ENCODE data around the gene NRCAM.
"Not testable (repeated sequence)": the region's sequence is repeated elsewhere in the genome, so short reads cannot be mapped to it uniquely, and the experiment has no call there.

NRCAM gene

DNA sequence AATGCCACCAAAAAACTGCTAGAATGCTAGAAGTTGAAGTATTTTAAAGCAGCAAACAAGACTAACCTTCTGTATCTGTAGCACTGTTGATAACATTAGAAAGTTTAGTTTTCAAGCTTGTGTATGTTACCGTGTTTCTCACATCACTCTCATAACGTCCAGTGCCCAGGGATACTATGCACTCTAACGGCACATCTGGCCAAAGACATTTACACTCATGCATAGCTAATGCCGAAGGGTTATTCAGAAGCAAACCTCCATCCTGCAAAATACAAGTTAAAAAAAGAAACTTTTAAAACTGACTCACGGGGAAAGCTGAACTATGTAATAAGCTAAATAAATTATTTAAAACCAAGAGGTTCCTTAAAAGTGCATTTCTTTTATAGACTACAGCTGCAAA lies 22.9 kb upstream of the NRCAM start:
- TF ChIP-seq, protein P1, sequence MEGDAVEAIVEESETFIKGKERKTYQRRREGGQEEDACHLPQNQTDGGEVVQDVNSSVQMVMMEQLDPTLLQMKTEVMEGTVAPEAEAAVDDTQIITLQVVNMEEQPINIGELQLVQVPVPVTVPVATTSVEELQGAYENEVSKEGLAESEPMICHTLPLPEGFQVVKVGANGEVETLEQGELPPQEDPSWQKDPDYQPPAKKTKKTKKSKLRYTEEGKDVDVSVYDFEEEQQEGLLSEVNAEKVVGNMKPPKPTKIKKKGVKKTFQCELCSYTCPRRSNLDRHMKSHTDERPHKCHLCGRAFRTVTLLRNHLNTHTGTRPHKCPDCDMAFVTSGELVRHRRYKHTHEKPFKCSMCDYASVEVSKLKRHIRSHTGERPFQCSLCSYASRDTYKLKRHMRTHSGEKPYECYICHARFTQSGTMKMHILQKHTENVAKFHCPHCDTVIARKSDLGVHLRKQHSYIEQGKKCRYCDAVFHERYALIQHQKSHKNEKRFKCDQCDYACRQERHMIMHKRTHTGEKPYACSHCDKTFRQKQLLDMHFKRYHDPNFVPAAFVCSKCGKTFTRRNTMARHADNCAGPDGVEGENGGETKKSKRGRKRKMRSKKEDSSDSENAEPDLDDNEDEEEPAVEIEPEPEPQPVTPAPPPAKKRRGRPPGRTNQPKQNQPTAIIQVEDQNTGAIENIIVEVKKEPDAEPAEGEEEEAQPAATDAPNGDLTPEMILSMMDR (IDR thresholded peaks at IDR 0.05; ENCODE audit: insufficient read depth, low read depth, low read length, missing control alignments), result no peak
- no peak for DNase-seq (ENCODE audit: low read depth)
- H3K4me3 ChIP-seq (ENCODE audit: low read length), result no peak overlapping the region

DNA sequence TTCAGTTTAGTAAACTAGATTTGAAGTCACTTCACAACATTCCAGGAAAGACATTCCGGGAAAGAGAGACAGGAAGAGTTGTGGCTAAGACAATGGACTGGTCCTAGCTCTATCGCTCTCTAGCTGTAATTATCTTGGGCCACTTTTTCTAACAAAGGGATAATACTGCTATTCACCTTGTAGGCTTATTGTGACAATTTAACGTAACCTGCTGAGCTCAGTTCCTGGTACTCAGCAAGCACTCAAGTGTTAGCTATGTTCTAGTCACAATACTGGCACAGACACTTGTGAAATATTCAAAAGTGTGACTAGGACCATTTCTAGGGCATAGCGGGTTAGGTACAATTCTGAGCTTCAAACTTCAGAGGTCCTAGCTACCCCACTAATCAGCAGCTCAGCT lies 12.0 kb upstream of the NRCAM start:
- DNase-seq (ENCODE audit: low read depth), result no peak
- H3K4me3 ChIP-seq (ENCODE audit: low read length), result no peak overlapping the region
- TF ChIP-seq, protein P1 (IDR thresholded peaks at IDR 0.05; ENCODE audit: insufficient read depth, low read depth, low read length, missing control alignments), result no peak

DNA sequence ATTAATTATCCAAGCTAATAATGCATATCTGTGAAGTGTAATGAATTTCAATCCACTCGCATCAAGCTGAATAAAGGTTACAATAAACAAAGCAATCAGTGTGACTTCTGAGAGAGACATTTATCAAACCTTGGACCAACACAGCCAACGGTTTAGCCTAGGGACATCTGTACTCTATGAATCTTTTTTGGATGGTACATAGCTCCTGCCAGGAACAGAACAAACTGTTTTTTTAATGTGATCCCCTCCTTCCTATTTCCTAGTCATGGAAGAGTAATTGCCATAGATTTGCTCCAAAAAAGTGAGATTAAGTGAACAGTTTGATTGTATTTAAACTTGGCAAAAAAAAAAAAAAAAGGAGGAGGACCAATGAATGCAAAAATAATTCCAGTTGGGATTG lies 11.2 kb upstream of the NRCAM start:
- TF ChIP-seq, protein P1 (IDR thresholded peaks at IDR 0.05; ENCODE audit: insufficient read depth, low read depth, low read length, missing control alignments), result no peak
- H3K4me3 ChIP-seq (ENCODE audit: low read length), result no peak overlapping the region
- DNase-seq (ENCODE audit: low read depth), result no peak

DNA sequence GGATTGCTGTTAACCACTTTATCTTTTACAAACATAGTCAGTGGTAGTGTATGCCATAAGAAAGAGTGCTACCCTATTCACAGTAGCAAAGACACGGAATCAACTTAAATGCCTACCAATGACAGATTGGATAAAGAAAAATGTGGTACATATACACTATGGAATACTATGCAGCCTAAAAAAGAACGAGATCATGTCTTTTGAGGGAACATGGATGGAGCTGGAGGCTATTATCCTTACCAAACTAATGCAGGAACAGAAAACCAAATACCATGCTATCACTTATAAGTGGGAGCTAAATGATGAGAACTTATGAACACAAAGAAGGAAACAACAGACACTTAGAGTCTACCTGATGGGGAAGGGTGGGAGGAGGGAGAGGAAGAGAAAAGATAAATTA lies 10.1 kb upstream of the NRCAM start:
- not testable (repeated sequence) for DNase-seq (ENCODE audit: low read depth); H3K4me3 ChIP-seq (ENCODE audit: low read length)

DNA sequence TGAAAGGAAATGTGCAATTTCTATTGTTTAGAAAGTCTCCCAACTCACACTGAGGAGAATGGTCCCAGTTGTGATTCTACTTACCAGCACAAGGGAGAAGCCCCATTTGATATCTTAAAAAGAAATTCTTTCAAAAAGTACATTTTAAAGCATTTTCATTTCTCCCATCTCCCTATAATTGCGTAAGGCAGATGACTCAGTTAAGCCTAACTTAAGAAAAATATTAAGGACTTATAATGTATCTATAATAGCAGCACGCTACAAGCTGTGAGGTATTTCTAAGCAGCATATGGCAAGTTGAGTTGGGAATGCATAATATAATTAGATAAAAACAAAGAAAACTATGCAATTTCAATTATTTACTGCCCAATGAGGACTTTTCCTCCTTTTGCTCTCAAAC lies 8.5 kb upstream of the NRCAM start:
- DNase-seq (ENCODE audit: low read depth), result no peak
- TF ChIP-seq, protein P1 (IDR thresholded peaks at IDR 0.05; ENCODE audit: insufficient read depth, low read depth, low read length, missing control alignments), result no peak
- no peak overlapping the region for H3K4me3 ChIP-seq (ENCODE audit: low read length)

DNA sequence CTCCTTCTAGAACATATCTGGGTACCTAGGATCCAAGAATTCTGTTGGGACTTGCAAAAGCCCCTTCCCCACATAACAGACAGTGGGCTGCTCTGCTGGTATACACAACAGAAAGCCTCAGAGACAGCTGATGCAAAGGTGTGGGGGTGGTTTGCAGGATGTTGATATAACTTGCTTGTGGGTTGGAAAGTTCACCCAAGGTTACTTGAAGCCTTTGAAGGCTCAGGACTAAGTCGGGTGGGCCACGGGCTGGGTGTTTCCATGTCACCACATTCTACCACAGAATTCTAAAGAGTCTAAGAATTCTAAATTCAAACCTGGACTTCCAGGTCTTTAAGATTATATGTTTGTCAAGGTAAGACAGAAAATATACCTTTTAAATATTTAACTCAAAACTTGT lies 7.4 kb upstream of the NRCAM start:
- no peak for DNase-seq (ENCODE audit: low read depth)
- TF ChIP-seq, protein P1 (IDR thresholded peaks at IDR 0.05; ENCODE audit: insufficient read depth, low read depth, low read length, missing control alignments), result no peak

DNA sequence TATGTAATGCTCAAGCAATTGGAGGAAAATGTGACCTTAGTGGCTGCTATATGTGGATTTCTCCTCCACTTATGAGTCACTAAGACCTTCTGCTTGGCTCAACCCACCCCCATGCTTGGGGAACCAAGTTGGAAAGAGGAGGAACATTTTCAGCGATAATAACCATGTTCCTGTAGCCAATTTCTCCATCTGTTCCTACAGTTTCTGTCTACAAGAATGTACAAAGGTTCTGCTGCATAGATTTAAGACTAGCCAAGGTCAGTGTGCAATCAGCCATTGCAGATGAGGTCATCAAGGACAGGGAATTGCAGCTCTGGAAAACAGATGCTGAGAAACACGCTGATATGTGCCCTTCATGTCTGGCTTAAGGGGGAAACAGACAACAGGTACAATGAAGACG lies 5.6 kb upstream of the NRCAM start:
- no peak for DNase-seq (ENCODE audit: low read depth)
- H3K4me3 ChIP-seq (ENCODE audit: low read length), result no peak overlapping the region
- TF ChIP-seq, protein P1 (IDR thresholded peaks at IDR 0.05; ENCODE audit: insufficient read depth, low read depth, low read length, missing control alignments), result no peak

More for the DNA sequence above, 7.4 kb upstream of the NRCAM start:
- H3K4me3 ChIP-seq (ENCODE audit: low read length), result no peak overlapping the region

DNA sequence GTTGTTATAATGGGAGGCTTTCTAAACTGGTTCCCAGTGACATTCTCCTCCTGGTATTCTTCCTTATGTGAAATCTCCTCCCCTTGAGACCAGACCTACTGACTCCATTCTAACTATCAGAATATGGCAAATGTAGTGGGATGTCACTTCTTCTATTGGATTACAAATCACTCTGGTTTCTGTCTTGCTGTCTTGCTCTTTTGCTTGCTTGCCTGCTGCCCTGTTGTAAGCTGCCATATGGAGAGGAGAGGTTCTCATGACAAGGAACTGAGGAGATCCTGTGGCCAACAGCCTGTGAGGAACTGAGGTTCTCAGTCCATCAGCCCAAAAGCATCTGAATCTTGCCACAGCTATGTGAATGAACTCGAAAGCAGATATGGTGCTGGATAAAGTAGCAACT lies 4.7 kb upstream of the NRCAM start:
- no peak for DNase-seq (ENCODE audit: low read depth)
- H3K4me3 ChIP-seq (ENCODE audit: low read length), result no peak overlapping the region
- TF ChIP-seq, protein P1 (IDR thresholded peaks at IDR 0.05; ENCODE audit: insufficient read depth, low read depth, low read length, missing control alignments), result no peak
